AG04450 (cell line): Measurements from ENCODE around the gene SLC12A8. TPM values are rescaled to one million over a fixed set of nuclear protein-coding genes. Genes with fewer than 3 reads are reported as not detected.

Source experiments
- CTCF ChIA-PET: fragments of 300-600, 350-600 bp; formaldehyde crosslinking; extraction: SDS; loops from one replicate; lab custom pipeline; 2022; ENCODE audit warnings: antibody characterized with exemption, inconsistent platforms; lab: Charles Lee
- POLR2A ChIA-PET: fragments of 350-600 bp; formaldehyde crosslinking; extraction: SDS; loops from one replicate; lab custom pipeline; 2021; ENCODE audit warnings: antibody characterized with exemption, inconsistent platforms; lab: Yijun Ruan, JAX
- DNase-seq: peaks from one replicate; pipeline ENCODE4 v3.0.0-alpha.2; 2011; ENCODE audit warnings: low read depth, low spot score
- H3K27ac ChIP-seq: one replicate; pipeline ENCODE4 v1.5.1; 2012; ENCODE audit warnings: low read depth, low read length, control low read depth
- H3K27me3 ChIP-seq: one replicate; pipeline ENCODE4 v1.6.0; 2012; ENCODE audit warnings: low read length; ENCODE audit not compliant: control insufficient read depth, insufficient read depth
- H3K4me3 ChIP-seq: 2 replicates; pipeline ENCODE4 v1.5.1; 2011; ENCODE audit warnings: mild to moderate bottlenecking, low read depth, low read length, control low read depth
- H3K9me3 ChIP-seq: 2 replicates; pipeline ENCODE4 v1.5.1; 2012; ENCODE audit warnings: low read length; ENCODE audit not compliant: control insufficient read depth, insufficient read depth
- CTCF ChIP-seq: IDR thresholded peaks from 2 replicates; pipeline ENCODE4 v1.5.1; 2011; ENCODE audit warnings: low read depth, low read length, control low read depth, inconsistent platforms
- polyA plus RNA-seq: library from polyadenylated mRNA; depleted of rRNA; stranded (reverse); fragments of >200 nt; gene quantifications from 2 replicates; pipeline ENCODE4 v1.2.3, GENCODE V29; 2011

Gene SLC12A8
- polyA plus RNA-seq, 1 experiment: 15.3 TPM

- Histone ChIP-seq H3K9me3 (no peaks in the 10 kb centered on the region), H3K4me3 (no peak overlapping the region), H3K27me3 (no peaks in the 10 kb centered on the region), H3K27ac (no peak overlapping the region)
- DNase-seq: no peak
- ChIA-PET CTCF (interaction anchor here (0.6 kb wide), 1 partner anchor 60 kb away, joined by 3 read pairs; no protein-coding TSS in a partner anchor), POLR2A (interaction anchor here (0.7 kb wide), 1 partner anchor 103 kb away, joined by 4 read pairs; no protein-coding TSS in a partner anchor)
- TF ChIP-seq CTCF: no peak
Observed at GRCh38 chr3:125175295-125176078, 37.1 kb downstream of the SLC12A8 start.

GRCh38 chr3:125172346-125172745 is 40.2 kb downstream of the SLC12A8 start:
- H3K27ac ChIP-seq: no peak overlapping the region
- no peak for TF ChIP-seq CTCF
- CTCF ChIA-PET: no interaction called here
- H3K27me3 ChIP-seq: no peaks in the 10 kb centered on the region
- H3K4me3 ChIP-seq: no peak overlapping the region
- DNase-seq: no peak
- POLR2A ChIA-PET: no interaction called here
- H3K9me3 ChIP-seq: no peaks in the 10 kb centered on the region

GRCh38 chr3:125168711-125169393 is 43.7 kb downstream of the SLC12A8 start:
- Histone ChIP-seq H3K4me3 (no peak overlapping the region), H3K9me3 (no peaks in the 10 kb centered on the region), H3K27me3 (no peaks in the 10 kb centered on the region), H3K27ac (no peak overlapping the region)
- ChIA-PET POLR2A (interaction anchor here (0.6 kb wide), 2 partner anchors 160 to 427 kb away, joined by 3 read pairs; no protein-coding TSS in a partner anchor), CTCF (interaction anchor here (1.0 kb wide), 1 partner anchor 28 kb away, joined by 3 read pairs; no protein-coding TSS in a partner anchor)
- TF ChIP-seq CTCF: no peak
- no peak for DNase-seq

GRCh38 chr3:125166599-125167136 is 45.9 kb downstream of the SLC12A8 start:
- no peaks in the 10 kb centered on the region for H3K27me3 ChIP-seq
- H3K27ac ChIP-seq: no peak overlapping the region
- CTCF ChIA-PET: interaction anchor here (0.6 kb wide), 1 partner anchor 148 kb away, joined by 7 read pairs; no protein-coding TSS in a partner anchor
- POLR2A ChIA-PET: interaction anchor here (1.3 to 1.8 kb wide), 2 partner anchors 56 to 163 kb away, joined by 4 read pairs; no protein-coding TSS in a partner anchor
- no peaks in the 10 kb centered on the region for H3K9me3 ChIP-seq
- no peak overlapping the region for H3K4me3 ChIP-seq
- TF ChIP-seq CTCF: no peak
- no peak for DNase-seq
